Measurements from ENCODE around the gene AVPR1A.
"Not testable (repeated sequence)": the region's sequence is repeated elsewhere in the genome, so short reads cannot be mapped to it uniquely, and the experiment has no call there.

AVPR1A gene

DNA sequence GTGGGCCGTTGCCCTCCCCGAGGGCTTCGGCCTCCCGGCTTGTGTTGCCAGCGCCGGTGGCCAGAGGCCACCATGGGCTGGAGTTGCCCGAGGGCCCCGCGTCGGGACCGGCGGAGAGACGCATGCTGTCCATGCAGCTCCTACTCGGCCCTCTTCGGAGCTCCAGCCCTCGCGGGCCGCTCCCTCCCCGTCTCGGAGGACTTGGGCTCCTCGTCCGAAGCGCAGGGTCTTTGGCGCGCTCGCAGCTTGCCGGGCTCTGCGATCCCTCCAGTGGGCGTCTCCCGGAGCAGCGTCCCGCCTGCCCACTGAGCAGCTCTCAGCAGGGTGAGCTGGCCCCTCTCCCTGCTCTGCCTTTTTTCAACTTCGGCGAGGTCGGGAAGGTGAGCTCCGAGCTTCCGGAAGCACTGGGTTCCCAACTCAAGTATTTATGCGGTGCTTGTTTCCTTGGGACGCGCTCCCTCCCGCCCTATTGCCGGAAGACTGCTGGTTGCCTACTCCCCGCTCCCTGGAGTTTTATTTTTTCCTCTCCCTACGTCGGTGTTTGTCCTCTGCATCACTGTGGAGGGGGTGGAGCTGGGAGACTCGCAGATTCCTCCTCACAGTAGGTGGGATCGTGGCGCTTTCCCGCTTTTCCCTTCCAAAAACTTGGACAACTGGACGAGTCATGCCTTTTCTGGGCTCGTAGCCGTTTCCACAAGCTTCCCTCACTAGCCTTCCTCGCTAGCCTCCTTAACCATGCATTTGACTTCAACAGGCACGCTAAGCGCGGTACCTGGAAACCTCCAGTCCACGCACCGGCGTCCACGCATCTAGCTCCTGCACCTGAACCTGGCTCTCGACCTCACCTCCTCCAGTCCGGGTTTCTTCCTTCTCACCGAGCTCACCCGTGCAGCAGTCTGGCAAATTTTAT lies at the start of gene AVPR1A:
Gene AVPR1A, minus strand, starts transcription at position 489 of the 910 bp plus-strand sequence. Its CDS starts 365 bp downstream, at position 124.
- DNase-seq (ENCODE audit: low spot score) = no peak

DNA sequence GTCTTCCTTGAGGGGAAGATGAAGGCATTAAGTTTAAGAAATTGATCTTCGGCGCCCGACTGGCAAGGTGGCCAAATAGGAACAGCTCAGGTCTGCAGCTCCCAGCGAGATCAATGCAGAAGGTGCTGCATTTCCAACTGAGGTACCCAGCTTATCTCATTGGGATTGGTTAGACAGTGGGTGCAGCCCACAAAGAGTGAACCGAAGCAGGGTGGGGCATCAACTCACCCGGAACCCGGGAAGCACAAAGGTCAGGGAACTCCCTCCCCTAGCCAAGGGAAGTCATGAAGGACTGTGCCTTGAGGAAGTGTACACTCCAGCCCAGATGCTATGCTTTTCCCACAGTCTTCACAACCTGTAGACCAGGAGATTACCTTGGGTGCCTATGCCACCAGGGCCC lies 45.2 kb upstream of the AVPR1A start:
- no peak for DNase-seq (ENCODE audit: low spot score)

DNA sequence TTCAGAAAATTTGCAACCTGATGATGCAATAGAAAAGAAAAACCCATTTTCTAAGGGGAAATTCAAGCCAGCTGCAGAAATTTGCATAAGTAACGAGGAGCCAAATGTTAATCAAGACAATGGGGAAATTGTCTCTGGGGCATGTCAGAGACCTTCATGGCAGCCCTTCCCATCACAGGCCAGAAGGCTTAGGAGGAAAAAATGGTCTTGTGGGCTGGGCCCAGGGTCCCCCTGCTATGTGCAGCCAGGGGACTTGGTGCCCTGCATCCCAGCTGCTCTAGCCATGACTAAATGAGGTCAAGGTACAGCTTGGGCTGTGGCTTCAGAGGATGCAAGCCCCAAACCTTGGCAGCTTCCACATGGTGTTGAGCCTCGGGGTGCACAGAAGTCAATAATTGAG lies 28.2 kb upstream of the AVPR1A start:
- DNase-seq (ENCODE audit: low spot score) = no peak

DNA sequence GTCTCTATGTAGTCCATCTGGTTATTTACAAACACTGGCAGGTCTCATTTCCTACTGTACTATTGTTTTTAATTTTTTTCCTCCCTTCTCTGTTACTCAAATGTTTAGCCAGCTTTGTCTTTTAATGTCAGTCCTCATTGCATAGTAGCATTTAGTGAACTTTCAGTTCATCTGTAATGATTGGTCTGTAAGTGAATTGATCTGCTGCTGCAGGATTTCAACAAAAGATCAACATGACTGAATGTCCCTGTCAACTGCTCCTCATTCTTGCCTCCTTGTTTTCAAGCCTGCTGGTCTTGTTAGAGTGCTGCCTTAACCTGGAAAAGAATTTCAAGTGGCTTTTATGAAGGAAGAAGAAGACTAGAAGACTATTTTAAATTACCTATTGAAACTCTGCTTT lies 19.3 kb upstream of the AVPR1A start:
- no peak for DNase-seq (ENCODE audit: low spot score)

DNA sequence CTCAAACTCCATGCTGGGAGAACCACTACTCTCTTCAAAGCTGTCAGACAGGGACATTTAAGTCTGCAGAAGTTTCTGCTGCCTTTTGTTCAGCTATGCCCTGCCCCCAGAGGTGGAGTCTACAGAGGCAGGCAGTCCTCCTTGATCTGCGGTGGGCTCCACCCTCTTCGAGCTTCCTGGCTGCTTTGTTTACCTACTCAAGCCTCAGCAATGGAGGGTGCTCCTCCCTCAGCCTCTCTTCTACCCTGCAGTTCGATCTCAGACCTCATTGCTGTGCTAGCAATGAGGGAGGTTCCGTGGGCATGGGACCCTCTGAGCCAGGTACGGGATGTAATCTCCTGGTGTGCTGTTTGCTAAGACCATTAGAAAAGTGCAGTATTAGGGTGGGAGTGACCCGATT lies 16.7 kb upstream of the AVPR1A start:
- DNase-seq (ENCODE audit: low spot score) = not testable (repeated sequence)

DNA sequence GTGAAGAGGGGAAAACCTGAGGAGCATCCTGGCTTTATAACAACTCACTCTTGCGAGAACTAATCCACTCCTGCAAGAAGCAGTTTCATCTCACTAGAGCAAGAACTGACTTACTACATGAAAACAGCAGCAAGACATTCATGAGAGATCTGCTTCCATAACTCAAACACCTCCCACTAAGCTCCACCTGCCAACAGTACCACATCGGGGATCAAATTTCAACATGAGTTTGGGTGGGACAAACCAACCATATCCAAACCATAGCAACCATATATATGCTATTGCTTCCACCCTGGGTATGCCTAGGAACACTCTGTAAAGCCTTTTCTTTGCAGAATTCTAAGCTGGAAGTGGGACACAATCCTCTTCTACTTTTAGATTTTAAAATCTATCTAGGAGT lies 13.9 kb upstream of the AVPR1A start:
- DNase-seq (ENCODE audit: low spot score) = no peak

DNA sequence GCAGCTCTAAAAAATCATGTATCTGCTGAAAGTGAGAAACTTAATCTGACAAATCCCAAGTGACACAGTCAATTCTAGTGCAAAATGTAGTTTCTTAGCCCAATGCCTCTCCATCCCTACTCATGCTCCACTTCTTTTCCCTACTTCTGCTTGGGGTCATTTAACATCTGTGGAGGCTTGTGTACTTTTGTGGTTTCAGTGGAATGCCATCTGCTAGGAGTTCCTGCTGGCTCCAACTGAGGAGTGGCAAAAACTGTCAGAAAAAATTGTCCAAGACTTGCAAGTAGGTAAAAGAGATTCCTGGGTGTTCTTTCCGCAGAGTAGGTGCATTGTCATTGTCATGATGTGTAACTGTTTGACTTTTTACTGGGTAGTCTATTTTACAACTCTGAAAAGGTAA lies 12.5 kb upstream of the AVPR1A start:
- no peak for DNase-seq (ENCODE audit: low spot score)

DNA sequence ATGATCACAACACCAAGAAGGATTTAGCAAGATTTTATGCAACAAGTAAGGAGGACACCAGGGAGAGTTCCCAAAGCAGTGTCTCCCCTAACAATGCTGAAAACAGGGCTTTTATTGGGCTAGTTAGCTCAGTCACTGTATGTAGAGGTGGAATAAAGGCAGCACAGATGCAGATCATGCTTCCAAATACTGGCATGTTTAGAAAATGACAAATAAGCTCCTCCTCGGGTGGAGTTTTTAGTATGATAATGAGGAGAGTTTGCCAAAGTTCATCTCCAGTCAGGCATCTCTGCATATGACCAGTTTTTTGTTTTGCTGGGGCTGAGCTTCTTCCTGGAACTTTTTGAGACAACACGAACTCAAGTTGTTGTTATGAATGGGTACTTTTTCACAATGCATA lies 4.4 kb upstream of the AVPR1A start:
- DNase-seq (ENCODE audit: low spot score) = no peak

DNA sequence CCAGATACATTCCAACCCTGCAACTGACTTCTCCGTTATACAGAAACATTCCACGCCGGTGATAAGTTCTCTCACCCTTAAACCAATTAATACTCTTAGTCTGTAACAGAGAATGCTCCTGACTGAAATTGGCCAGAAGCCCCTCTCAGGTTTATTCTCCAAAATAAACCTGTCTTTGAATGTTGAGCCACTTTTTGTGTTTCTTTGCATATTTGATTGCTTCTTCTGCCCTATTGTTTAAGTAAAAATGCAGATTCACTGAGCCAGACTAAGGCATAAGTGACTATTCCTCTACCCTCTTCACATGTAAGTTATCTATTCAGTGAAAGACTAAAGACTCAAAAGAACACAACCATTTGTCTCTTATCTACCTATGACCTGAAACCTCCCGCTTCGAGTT lies 3.6 kb upstream of the AVPR1A start:
- DNase-seq (ENCODE audit: low spot score) = no peak

DNA sequence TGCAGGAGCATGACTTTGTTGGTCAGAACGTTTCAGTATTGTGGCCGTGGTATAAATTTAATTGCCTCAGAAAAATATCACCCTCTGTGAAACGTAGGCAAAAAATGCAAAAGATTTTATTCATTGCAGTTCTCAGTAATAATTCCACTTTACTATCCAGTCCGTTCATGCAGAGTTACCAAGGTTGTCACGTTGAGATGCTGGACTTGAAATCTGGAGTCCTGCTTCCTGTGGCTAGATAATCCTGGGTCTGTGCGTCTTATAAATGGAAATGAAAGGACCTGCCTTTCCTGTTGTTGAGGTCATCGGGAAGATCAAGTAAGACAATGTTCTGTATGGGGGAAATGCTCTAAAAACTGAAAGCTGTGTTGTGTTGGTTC lies 1.3 kb upstream of the AVPR1A start:
- DNase-seq (ENCODE audit: low spot score) = no peak

DNA sequence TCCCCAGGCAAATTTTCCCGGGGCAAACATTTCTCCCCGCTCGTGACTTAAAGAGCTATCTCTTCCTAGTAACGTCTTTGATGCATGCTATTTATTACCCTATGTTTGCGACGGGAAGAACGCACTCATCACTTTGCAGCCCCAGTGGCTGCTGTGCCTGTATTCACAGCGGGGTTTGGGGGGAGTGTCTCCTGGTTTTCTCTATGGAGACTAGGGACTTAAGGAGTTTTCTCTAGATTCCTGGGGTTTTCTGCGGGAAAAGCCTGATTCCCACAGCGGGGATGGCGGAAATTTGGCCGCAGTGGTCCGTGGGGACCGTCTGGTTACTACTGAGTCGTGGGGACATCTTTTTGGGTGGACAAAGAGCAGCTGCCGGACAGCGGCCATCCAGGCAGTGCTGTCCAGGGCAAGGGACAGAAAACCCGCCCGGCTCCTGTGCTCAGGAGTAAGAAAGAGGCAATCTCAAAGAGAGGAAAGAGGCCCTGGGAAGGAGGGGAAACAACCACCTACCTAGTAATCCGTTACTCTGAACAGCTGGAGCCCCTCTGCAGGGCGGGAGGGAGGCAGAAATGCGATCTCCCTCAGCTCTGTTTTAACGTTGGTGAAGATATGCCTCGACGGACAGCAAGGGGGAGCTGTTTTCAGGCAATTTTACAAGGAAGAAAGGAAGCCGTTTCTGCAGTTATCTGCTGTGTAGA lies 771 bp upstream of the AVPR1A start:
- DNase-seq (ENCODE audit: low spot score) = no peak

DNA sequence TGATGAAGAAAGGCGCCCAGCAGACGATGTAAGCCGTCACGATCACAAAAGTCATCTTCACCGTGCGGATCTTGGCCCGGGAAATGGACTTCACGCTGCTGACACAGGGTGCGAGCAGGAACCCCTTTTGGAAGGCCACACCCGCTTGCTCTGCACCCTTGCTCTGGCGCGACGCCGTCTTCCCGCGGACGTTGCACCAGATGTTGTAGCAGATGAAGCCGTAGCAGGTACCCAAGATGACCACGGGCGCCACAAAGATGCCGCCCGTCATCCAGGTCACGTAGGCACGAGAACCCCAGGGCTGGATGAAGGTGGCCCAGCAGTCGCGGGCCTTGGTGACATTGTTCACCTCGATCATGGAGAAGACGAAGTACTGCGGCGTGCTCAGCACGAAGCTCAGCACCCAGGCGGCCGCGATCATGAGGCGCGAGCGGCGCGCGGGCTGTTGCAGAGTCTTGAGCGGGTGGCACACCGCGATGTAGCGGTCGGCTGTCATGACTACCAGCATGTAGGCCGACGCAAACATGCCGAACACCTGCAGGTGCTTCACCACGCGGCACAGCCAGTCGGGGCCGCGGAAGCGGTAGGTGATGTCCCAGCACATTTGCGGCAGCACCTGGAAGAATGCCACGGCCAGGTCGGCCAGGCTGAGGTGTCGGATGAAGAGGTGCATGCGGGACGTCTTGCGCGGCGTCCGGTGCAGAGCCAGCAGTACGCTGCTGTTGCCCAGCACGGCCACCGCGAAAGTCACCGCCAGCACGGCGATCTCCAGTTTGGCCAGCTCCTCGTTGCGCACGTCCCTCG lies 890 bp downstream of the AVPR1A start:
- DNase-seq (ENCODE audit: low spot score) = no peak

DNA sequence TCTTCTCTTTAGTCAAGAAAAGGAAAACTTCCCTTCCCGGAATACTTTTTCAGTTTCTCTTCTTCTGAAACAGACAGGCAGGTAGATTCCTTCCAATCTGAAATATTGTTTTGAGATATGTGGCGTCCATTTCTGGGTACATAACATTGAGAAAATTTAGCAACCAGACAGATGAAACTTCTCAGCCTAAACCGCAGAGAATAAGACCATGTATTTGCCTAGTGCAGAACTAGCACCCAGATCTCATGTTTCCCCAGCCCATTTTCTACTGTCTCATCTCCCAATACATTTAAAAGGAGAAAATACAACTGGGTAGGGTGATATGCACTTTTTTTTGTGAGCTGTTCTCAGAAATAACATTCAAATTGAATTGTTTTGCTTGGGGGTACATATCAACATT lies 6.4 kb downstream of the AVPR1A start:
- no peak for DNase-seq (ENCODE audit: low spot score)

DNA sequence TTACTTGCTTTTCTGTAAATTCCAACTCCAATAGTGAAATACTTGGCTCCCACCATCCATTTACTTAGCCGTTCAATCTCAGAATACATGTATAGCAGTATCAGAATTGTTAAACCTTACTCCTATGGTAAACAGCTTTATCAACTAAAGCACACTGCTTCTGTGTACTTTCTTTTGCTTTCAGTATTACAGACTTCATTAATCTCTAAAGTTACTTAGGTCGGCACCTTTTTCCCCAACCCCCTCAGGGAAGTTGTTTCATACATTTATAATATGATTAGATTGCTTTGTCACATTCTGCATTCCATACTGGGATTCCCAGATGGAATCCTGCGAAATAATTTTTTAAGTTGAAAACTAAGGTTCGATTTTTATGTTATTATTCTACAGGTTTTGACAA lies 12.5 kb downstream of the AVPR1A start:
- DNase-seq (ENCODE audit: low spot score) = no peak

DNA sequence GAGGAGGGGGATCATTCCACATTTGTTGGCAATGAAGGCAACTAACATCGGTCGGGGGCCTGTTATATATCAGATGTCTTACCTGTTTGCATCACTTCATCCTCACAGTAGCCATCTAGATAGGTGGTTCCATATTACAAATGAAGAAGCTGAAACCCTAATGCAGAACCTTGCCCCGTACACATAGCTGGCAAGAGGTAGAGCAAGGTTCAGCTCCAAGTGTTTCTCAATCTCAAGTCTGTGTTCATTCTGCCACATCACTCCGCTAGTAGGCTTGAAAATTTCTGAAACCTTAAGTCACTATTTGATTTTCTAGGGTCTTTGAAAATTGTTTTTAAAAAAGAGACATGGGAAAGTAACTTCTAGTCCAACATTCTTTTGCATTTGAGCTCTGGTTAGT lies 17.0 kb downstream of the AVPR1A start:
- DNase-seq (ENCODE audit: low spot score) = no peak

DNA sequence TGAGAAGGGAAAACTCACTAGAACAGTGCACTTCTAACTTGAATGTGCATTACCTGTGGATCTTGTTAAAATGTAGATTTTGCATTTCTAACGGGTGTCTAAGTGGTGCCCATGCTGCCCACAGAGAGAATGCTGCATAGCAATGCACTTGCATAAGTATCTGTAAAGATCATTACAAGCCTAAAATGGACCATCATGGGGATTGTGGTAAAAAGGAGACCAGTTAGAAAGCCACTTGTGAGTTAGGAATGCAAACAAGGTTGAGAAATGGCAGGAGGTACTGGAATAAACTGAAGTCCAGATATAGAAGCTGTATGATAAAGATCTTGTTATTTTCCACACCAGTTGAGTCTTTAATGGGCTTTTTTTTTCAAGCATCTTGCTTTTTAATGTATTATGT lies 18.8 kb downstream of the AVPR1A start:
- DNase-seq (ENCODE audit: low spot score) = no peak

DNA sequence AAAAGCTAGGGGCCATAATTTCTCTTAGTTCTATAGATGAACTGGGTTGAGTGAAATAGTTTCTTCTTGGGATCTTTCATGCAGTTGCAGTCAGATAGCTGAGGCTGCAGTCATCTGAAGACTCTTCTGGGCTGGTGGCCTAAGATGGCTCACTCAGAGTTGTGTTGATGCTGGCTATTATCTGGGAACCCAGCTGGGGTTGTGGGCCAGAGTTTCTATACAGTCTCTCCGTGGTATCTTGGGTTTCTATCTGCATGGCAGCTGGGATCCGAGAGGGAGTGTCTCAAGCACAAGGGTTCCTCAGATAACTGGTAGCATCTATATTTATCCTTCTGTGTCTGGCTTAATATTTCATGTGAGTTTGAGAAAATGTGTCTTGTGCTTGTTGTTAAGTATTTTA lies 21.1 kb downstream of the AVPR1A start:
- no peak for DNase-seq (ENCODE audit: low spot score)

DNA sequence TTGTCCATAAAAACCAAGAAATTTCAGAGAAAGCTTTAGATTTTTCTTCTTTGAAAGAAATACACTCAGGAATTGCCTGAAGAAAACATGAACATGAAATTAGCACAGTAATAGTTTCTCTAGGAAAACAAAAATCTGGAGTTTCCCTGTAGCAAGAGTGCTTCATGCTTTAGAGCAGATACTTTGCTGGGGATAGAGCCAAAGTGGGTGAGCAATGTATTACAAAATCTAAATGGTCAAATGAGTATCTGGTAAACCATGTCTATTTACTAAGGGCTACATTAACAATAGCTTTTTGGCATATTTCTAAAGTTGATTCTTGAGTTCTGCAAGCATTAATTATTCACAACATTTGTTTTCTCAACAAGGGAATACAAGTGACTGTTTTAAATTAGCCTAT lies 26.2 kb downstream of the AVPR1A start:
- no peak for DNase-seq (ENCODE audit: low spot score)

DNA sequence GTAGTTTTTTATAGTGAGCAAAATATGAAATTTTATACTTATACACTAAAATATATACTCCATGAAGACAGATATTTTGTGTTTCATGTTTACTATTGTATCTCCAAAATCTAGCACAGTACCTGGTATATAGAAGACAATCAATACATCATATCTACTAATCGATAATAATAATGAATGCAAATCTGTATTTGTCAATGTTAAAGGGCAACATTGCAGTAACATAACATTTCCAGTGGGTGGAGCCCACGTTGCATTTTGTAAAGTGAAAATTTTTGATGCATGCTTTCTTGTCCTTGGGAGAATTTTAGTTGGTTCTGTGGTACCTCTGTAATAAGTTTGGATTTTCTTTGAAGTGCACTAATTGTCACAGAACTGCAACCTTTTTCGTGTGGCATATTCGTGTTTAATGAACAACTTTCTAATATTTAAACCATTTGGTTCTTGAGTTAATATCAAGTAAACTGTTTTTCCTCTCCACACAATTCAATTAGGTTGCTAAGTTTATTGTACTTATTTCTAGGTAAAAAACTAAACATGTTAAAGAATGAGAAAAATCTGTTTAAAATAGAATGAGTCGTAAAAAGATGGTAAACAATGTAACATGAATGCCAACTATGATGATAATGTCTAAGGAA lies 47.4 kb downstream of the AVPR1A start:
- no peak for DNase-seq (ENCODE audit: low spot score)

DNA sequence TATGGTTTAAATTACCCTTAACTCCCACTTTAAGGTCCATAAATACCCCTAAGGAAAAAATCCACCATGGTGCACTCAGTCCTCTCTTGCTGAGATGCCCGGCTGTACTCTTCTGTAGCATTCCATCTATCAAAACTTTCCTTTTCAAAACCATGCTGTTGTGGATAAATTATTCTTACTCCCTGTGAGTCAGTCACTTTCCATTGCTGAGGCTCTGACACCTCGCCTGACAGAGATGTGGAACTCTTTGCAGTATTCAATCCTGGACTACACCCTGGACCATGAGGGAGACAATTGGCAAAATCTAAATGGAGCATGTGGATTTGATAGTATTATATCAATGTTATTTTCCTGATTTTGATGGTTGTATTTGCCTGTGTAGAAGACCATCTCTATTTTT lies 49.1 kb downstream of the AVPR1A start:
- DNase-seq (ENCODE audit: low spot score) = no peak

DNA sequence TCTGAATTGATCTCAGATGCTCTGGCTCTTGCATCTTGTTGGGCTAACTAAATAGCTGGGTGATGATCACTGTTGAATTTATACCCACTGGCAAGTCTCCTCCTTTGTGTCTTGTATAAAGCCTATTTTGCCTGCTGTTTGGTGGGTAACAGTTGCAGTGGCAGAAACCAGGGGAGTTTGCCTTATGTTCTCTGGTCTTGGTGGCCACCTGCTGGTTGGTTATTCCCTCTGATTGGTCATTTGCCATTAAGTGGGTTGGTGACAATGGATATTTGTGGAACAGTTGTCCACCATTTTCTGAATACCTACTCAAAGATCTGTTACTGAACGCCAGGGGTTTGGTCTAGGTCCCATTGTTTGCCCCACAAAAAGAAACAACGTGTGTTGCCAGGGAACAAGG lies 52.1 kb downstream of the AVPR1A start:
- DNase-seq (ENCODE audit: low spot score) = no peak

DNA sequence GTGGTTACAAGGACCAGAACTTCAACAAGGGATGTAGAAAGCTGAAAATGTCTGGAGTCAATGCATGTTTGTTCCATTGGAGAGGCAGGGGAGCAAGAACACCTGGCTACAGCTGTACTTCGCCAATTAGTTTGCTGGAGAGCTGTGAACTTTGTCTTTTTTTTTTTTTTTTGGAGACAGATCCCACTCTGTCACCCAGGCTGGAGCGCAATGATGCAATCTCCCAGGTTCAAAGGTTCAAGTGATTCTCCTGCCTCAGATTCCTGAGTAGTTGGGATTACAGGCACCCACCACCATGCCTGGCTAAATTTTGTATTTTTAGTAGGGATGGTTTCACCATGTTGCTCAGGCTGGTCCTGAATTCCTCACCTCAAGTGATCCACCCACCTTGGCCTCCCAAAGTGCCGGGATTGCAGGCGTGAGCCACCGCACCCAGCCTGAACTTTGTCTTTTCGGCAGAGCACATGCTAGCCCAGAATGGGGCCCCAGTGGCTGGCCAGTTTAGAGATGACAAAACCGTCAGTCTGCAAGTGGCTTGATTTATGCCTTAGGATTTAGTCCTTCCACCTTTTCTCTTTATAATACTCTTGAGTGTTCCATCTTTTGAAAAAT lies 55.5 kb downstream of the AVPR1A start:
- no peak for DNase-seq (ENCODE audit: low spot score)
